Measurements from ENCODE around the gene POU6F2. TPM values are rescaled to one million over a fixed set of nuclear protein-coding genes. Genes with fewer than 3 reads are reported as not detected.

The POU6F2 gene
- total and polyA plus RNA-seq, 2 donors (not counting 1 experiment from before 2014, with no cell fraction given), result 0.47 TPM; not detected in 1

DNA sequence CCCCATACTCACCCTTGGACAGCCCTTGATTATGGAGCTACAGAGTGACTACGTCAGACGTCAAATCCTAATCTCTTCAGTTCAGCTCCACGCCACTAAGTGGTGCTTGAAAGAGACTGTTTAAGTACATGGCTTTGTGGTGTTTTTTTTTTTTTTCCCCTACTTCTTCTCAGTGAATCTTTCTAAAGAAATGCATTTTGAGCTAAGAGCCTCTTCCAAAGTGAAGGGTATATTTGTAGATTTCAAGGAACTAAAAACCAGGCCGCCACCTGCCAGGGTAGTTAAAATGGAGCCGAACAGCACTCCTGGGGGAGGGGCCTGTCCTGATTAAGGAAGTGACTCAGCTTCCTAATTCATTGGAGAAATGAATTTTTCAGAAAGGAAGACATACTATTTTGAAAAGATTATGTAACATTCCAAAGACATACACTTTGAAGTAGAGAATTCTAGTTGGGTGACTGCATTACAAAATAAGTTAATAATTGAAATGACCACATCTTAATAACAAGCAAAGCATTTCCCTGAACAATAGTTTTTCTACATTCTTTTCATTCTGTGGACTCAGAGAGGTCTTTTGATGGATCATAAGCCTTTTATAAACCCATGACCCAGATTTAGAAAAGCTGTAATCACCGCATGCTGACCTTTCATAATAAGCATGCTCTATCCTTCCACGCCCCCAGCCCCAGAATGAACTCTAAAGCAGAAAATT lies 48.1 kb upstream of the POU6F2 start:
- Mint-ChIP-seq H3K4me3 (no peak overlapping the region), H3K4me1 (peaks cover 2% of the 10 kb centered on the region), H3K27me3 (peaks cover 6% of the 10 kb centered on the region), H3K27ac (no peak overlapping the region), H3K9me3 (ENCODE audit: insufficient read depth) (no peaks in the 10 kb centered on the region)
- Histone ChIP-seq H3K27ac (ENCODE audit: low read length in 2 of 2) (no peak overlapping the region), H3K9me3 (ENCODE audit: control extremely low read depth in 1 of 3, control insufficient read depth in 2 of 3, insufficient read depth in 1 of 3, low read length in 2 of 3) (no peaks in the 10 kb centered on the region), H2AFZ (ENCODE audit: insufficient read depth, low read depth, low read length, poor library complexity, severe bottlenecking) (peak overlapping the region; percentile 16), H3K4me1 (ENCODE audit: control insufficient read depth in 2 of 2, insufficient read depth in 2 of 2, low read length in 2 of 2) (no peaks in the 10 kb centered on the region), H3K36me3 (replicated peaks in 1 of 2; ENCODE audit: control extremely low read depth in 1 of 2, control insufficient read depth in 1 of 2, extremely low read depth in 1 of 2, insufficient read depth in 2 of 2, low read length in 1 of 2) (no peaks in the 10 kb centered on the region), H3K79me2 (ENCODE audit: control insufficient read depth, insufficient read depth, low read length) (no peaks in the 10 kb centered on the region), H3K4me3 (ENCODE audit: control extremely low read depth in 1 of 5, extremely low read depth in 1 of 5, insufficient read depth in 1 of 5, low read depth in 2 of 5, low read length in 4 of 5) (no peak overlapping the region), H3K27me3 (replicated peaks in 1 of 4; ENCODE audit: control extremely low read depth in 1 of 4, control insufficient read depth in 3 of 4, insufficient read depth in 4 of 4, low read length in 3 of 4) (no peaks in the 10 kb centered on the region), H3K4me2 (replicated peaks; ENCODE audit: low read depth, low read length, poor library complexity, severe bottlenecking) (no peak overlapping the region), H3K9ac (ENCODE audit: low read length) (no peak overlapping the region), H4K20me1 (ENCODE audit: control insufficient read depth, insufficient read depth, low read length, poor library complexity, severe bottlenecking) (no peaks in the 10 kb centered on the region)
- ATAC-seq (ENCODE audit: low read depth) (no peak), DNase-seq (no peak)
- WGBS (ENCODE audit: insufficient coverage), result no CpG with 5 or more reads among the region's 7 CpGs
- no peak for TF ChIP-seq EZH2 (IDR thresholded peaks at IDR 0.05; ENCODE audit: borderline replicate concordance, insufficient read depth, low read depth, low read length, poor library complexity, severe bottlenecking)
- no peak for TF ChIP-seq CTCF (IDR thresholded peaks at IDR 0.05)
- intact Hi-C loops (cut with micrococcal nuclease), result loop anchor here (10.0 kb wide), 1 partner anchor 535 kb away; no protein-coding TSS in a partner anchor
- POLR2A ChIA-PET, result no interaction called here
- CTCF ChIA-PET, result no interaction called here

- no CpG with 5 or more reads among the region's 6 CpGs for WGBS (ENCODE audit: insufficient coverage)
- ATAC-seq (ENCODE audit: low read depth) (no peak), DNase-seq (peak; percentile 54)
- ChIA-PET CTCF (no interaction called here), POLR2A (no interaction called here)
- Histone ChIP-seq H3K9me3 (ENCODE audit: control extremely low read depth in 1 of 3, control insufficient read depth in 2 of 3, insufficient read depth in 1 of 3, low read length in 2 of 3) (no peaks in the 10 kb centered on the region), H3K27ac (ENCODE audit: low read length in 2 of 2) (no peak overlapping the region), H4K20me1 (ENCODE audit: control insufficient read depth, insufficient read depth, low read length, poor library complexity, severe bottlenecking) (no peaks in the 10 kb centered on the region), H3K27me3 (replicated peaks in 1 of 4; ENCODE audit: control extremely low read depth in 1 of 4, control insufficient read depth in 3 of 4, insufficient read depth in 4 of 4, low read length in 3 of 4) (no peaks in the 10 kb centered on the region), H3K9ac (ENCODE audit: low read length) (no peak overlapping the region), H3K36me3 (replicated peaks in 1 of 2; ENCODE audit: control extremely low read depth in 1 of 2, control insufficient read depth in 1 of 2, extremely low read depth in 1 of 2, insufficient read depth in 2 of 2, low read length in 1 of 2) (no peaks in the 10 kb centered on the region), H3K79me2 (ENCODE audit: control insufficient read depth, insufficient read depth, low read length) (no peaks in the 10 kb centered on the region), H3K4me3 (ENCODE audit: control extremely low read depth in 1 of 5, extremely low read depth in 1 of 5, insufficient read depth in 1 of 5, low read depth in 2 of 5, low read length in 4 of 5) (no peak overlapping the region), H3K4me2 (replicated peaks; ENCODE audit: low read depth, low read length, poor library complexity, severe bottlenecking) (no peak overlapping the region), H2AFZ (ENCODE audit: insufficient read depth, low read depth, low read length, poor library complexity, severe bottlenecking) (no peak overlapping the region), H3K4me1 (ENCODE audit: control insufficient read depth in 2 of 2, insufficient read depth in 2 of 2, low read length in 2 of 2) (no peaks in the 10 kb centered on the region)
- Mint-ChIP-seq H3K4me1 (peaks cover 2% of the 10 kb centered on the region), H3K27ac (no peak overlapping the region), H3K27me3 (peaks cover 6% of the 10 kb centered on the region), H3K4me3 (no peak overlapping the region), H3K9me3 (ENCODE audit: insufficient read depth) (no peaks in the 10 kb centered on the region)
- TF ChIP-seq CTCF (IDR thresholded peaks at IDR 0.05), result peak; percentile 77
- TF ChIP-seq EZH2 (IDR thresholded peaks at IDR 0.05; ENCODE audit: borderline replicate concordance, insufficient read depth, low read depth, low read length, poor library complexity, severe bottlenecking), result no peak
- intact Hi-C loops (cut with micrococcal nuclease), result loop anchor here (10.0 kb wide), 1 partner anchor 532 kb away; no protein-coding TSS in a partner anchor
These were observed 45.1 kb upstream of the POU6F2 start for GRCh38 chr7:38932509-38933168.
